ENCODE results near the gene ANKS1B.

GRCh38 chr12:99066726-99067125, 918.0 kb downstream of the ANKS1B start:
- TF ChIP-seq POLR2A (IDR thresholded peaks at IDR 0.05; ENCODE audit: low read length) (no peak), GATA1 (IDR thresholded peaks at IDR 0.05; ENCODE audit: low read depth, low read length) (no peak)

Measured in erythroblast (primary cell).